GM23338 (cell line): ENCODE measurements around the gene KCNS3. TPM values are rescaled to one million over a fixed set of nuclear protein-coding genes. Genes with fewer than 3 reads are reported as not detected.

Experiments
- ATAC-seq: fragments of 200-7000 bp; cut with Tn5 transposase; 3 replicates; pipeline ENCODE4 v1.9.1; 2020
- DNase-seq: peaks from one replicate; pipeline ENCODE4 v3.0.0-alpha.2; 2015; ENCODE audit warnings: low spot score
- H2AFZ ChIP-seq: fragments of 200-600 bp; sonication (generic); 2 replicates; pipeline ENCODE4 v1.8.0; 2016; ENCODE audit warnings: antibody characterized with exemption, mild to moderate bottlenecking, moderate library complexity
- H3F3A ChIP-seq: fragments of 200-600 bp; sonication (generic); replicated peaks from 2 replicates; pipeline ENCODE4 v1.8.0; 2017; ENCODE audit warnings: antibody characterized with exemption, mixed run types, low read depth
- H3K27ac ChIP-seq: fragments of 200-600 bp; sonication (generic); 2 replicates; pipeline ENCODE4 v1.6.1; 2016; ENCODE audit warnings: low read depth
- H3K27me3 ChIP-seq: fragments of 200-600 bp; sonication (generic); 2 replicates; pipeline ENCODE4 v1.8.0; 2016; ENCODE audit warnings: mild to moderate bottlenecking, mixed run types, moderate library complexity; ENCODE audit not compliant: insufficient read depth
- H3K36me3 ChIP-seq: fragments of 200-600 bp; sonication (generic); 2 replicates; pipeline ENCODE4 v1.8.0; 2016; ENCODE audit warnings: mild to moderate bottlenecking; ENCODE audit not compliant: insufficient read depth
- H3K4me1 ChIP-seq: fragments of 200-600 bp; sonication (generic); 2 replicates; pipeline ENCODE4 v1.8.0; 2016; ENCODE audit warnings: mild to moderate bottlenecking, moderate library complexity; ENCODE audit not compliant: insufficient read depth
- H3K4me2 ChIP-seq: fragments of 200-600 bp; sonication (generic); 2 replicates; pipeline ENCODE4 v1.7.1; 2017; ENCODE audit warnings: mixed run types
- H3K4me3 ChIP-seq: fragments of 200-600 bp; sonication (generic); 2 replicates; pipeline ENCODE4 v1.6.1; 2016; ENCODE audit warnings: mixed run types
- H3K79me2 ChIP-seq: fragments of 200-600 bp; sonication (generic); replicated peaks from 2 replicates; pipeline ENCODE4 v1.8.0; 2017; ENCODE audit warnings: mild to moderate bottlenecking; ENCODE audit not compliant: insufficient read depth
- H3K9me2 ChIP-seq: fragments of 200-600 bp; sonication (generic); 2 replicates; pipeline ENCODE4 v1.8.0; 2017; ENCODE audit not compliant: insufficient read depth
- H4K20me1 ChIP-seq: fragments of 200-600 bp; sonication (generic); replicated peaks from 2 replicates; pipeline ENCODE4 v1.8.0; 2017; ENCODE audit warnings: mild to moderate bottlenecking; ENCODE audit not compliant: insufficient read depth
- H3K27ac Mint-ChIP-seq: 2 replicates; pipeline ENCODE4 v1.8.0; 2020; ENCODE audit warnings: inconsistent platforms, mild to moderate bottlenecking, moderate library complexity, mixed read lengths
- H3K27me3 Mint-ChIP-seq: 3 replicates; pipeline ENCODE4 v1.8.0; 2022; ENCODE audit warnings: low read depth, mild to moderate bottlenecking, moderate library complexity, mixed read lengths, inconsistent platforms; ENCODE audit not compliant: insufficient read depth, poor library complexity
- H3K36me3 Mint-ChIP-seq: 3 replicates; pipeline ENCODE4 v1.8.0; 2021; ENCODE audit warnings: low read depth, mild to moderate bottlenecking, inconsistent platforms, moderate library complexity, mixed read lengths
- H3K4me1 Mint-ChIP-seq: 3 replicates; pipeline ENCODE4 v1.8.0; 2020; ENCODE audit warnings: mild to moderate bottlenecking, inconsistent platforms, mixed read lengths
- H3K4me3 Mint-ChIP-seq: 3 replicates; pipeline ENCODE4 v1.8.0; 2021; ENCODE audit warnings: moderate library complexity, mild to moderate bottlenecking, inconsistent platforms, mixed read lengths
- H3K9me3 Mint-ChIP-seq: 3 replicates; pipeline ENCODE4 v1.8.0; 2020; ENCODE audit warnings: moderate library complexity, mild to moderate bottlenecking, inconsistent platforms, mixed read lengths
- CREB1 ChIP-seq: fragments of 250-450 bp; sonication (Bioruptor Pico); IDR thresholded peaks from 2 replicates; pipeline ENCODE4 v1.5.0; 2020; ENCODE audit warnings: low read depth, mild to moderate bottlenecking, moderate library complexity
- EZH2 ChIP-seq: fragments of 200-600 bp; sonication (generic); IDR thresholded peaks from one replicate; pipeline ENCODE4 v1.8.0; 2017; ENCODE audit warnings: antibody characterized with exemption, mild to moderate bottlenecking, low read depth; ENCODE audit not compliant: unreplicated experiment
- JUNB ChIP-seq: IDR thresholded peaks from one replicate; pipeline ENCODE4 v1.6.1; 2016; ENCODE audit warnings: antibody characterized with exemption; ENCODE audit not compliant: unreplicated experiment
- POLR2AphosphoS5 ChIP-seq: IDR thresholded peaks from 2 replicates; pipeline ENCODE4 v1.6.1; 2016; ENCODE audit warnings: antibody characterized with exemption, low read depth
- REST ChIP-seq: IDR thresholded peaks from one replicate; pipeline ENCODE4 v1.6.1; 2018; ENCODE audit warnings: antibody characterized with exemption; ENCODE audit not compliant: unreplicated experiment
- ZNF331 ChIP-seq: fragments of 250-450 bp; sonication (Bioruptor Pico); IDR thresholded peaks from 2 replicates; pipeline ENCODE4 v1.5.0; 2020; ENCODE audit warnings: low read depth, mild to moderate bottlenecking, moderate library complexity
- ZNF462 ChIP-seq: fragments of 250-450 bp; sonication (Bioruptor Pico); IDR thresholded peaks from 2 replicates; pipeline ENCODE4 v1.5.0; 2020; ENCODE audit warnings: mild to moderate bottlenecking, moderate library complexity
- polyA plus RNA-seq: library from polyadenylated mRNA; unstranded; fragments of >200 nt; fragmentation: Nextera tagmentation; extraction: Ambion mirVana; gene quantifications from 2 replicates; pipeline ENCODE4 v1.2.1, GENCODE V29; 2016
- total RNA-seq: library from RNA; depleted of rRNA; stranded (reverse); fragments of >200 nt; shearing (Covaris generic); gene quantifications from 2 replicates; pipeline ENCODE4 v1.2.3, GENCODE V29; 2014
- TF ChIP-seq, protein P1 (sequence below), 2 experiments: fragments of 200-600 bp in 1 of 2; sonication (generic) in 1 of 2; conservative IDR thresholded peaks; 2 replicates each; pipeline versions ENCODE4 v1.5.1 to v1.6.1; 2016 to 2017; ENCODE audit warnings: antibody characterized with exemption in 2 of 2, low read depth in 2 of 2, mild to moderate bottlenecking in 2 of 2, moderate library complexity in 1 of 2
- TF ChIP-seq, protein P2 (sequence below): IDR thresholded peaks from 2 replicates; pipeline ENCODE4 v1.6.1; 2016; ENCODE audit warnings: antibody characterized with exemption

Gene KCNS3
- total and polyA plus RNA-seq, 2 experiments from 2014 or later, result 23.2 to 80.0 TPM

GRCh38 chr2:17936599-17936998 is 58.1 kb downstream of the KCNS3 start:
- Histone ChIP-seq H3K4me1 (peaks cover 28% of the 10 kb centered on the region), H4K20me1 (no peaks in the 10 kb centered on the region), H3K4me2 (peak overlapping the region; percentile 53; the same call in 1 of the 2 replicates), H3F3A (no peaks in the 10 kb centered on the region), H3K9me2 (no peaks in the 10 kb centered on the region), H2AFZ (no peak overlapping the region), H3K27ac (no peak overlapping the region), H3K4me3 (no peak overlapping the region), H3K79me2 (no peaks in the 10 kb centered on the region), H3K27me3 (no peaks in the 10 kb centered on the region), H3K36me3 (peaks cover 4% of the 10 kb centered on the region; the same call in 1 of the 2 replicates)
- ATAC-seq (no peak), DNase-seq (no peak)
- Mint-ChIP-seq H3K27me3 (peaks cover 5% of the 10 kb centered on the region), H3K4me3 (no peak overlapping the region), H3K36me3 (peaks cover 33% of the 10 kb centered on the region), H3K9me3 (peaks cover 4% of the 10 kb centered on the region; the same call in 1 of the 3 replicates), H3K27ac (peak overlapping the region; percentile 18; the same call in 1 of the 2 replicates), H3K4me1 (peaks cover 26% of the 10 kb centered on the region)
- TF ChIP-seq JUNB (no peak), EZH2 (no peak), ZNF462 (CRISPR knock-in tag) (no peak), ZNF331 (no peak), POLR2AphosphoS5 (no peak), REST (no peak), CREB1 (CRISPR knock-in tag) (no peak)
- TF ChIP-seq, protein P1, sequence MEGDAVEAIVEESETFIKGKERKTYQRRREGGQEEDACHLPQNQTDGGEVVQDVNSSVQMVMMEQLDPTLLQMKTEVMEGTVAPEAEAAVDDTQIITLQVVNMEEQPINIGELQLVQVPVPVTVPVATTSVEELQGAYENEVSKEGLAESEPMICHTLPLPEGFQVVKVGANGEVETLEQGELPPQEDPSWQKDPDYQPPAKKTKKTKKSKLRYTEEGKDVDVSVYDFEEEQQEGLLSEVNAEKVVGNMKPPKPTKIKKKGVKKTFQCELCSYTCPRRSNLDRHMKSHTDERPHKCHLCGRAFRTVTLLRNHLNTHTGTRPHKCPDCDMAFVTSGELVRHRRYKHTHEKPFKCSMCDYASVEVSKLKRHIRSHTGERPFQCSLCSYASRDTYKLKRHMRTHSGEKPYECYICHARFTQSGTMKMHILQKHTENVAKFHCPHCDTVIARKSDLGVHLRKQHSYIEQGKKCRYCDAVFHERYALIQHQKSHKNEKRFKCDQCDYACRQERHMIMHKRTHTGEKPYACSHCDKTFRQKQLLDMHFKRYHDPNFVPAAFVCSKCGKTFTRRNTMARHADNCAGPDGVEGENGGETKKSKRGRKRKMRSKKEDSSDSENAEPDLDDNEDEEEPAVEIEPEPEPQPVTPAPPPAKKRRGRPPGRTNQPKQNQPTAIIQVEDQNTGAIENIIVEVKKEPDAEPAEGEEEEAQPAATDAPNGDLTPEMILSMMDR (conservative IDR thresholded peaks at IDR 0.05; ENCODE audit: low read depth in 2 of 2), result no peak
- TF ChIP-seq, protein P2, sequence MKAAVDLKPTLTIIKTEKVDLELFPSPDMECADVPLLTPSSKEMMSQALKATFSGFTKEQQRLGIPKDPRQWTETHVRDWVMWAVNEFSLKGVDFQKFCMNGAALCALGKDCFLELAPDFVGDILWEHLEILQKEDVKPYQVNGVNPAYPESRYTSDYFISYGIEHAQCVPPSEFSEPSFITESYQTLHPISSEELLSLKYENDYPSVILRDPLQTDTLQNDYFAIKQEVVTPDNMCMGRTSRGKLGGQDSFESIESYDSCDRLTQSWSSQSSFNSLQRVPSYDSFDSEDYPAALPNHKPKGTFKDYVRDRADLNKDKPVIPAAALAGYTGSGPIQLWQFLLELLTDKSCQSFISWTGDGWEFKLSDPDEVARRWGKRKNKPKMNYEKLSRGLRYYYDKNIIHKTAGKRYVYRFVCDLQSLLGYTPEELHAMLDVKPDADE, result no peak
